HG02759 (cell line): Measurements from ENCODE around the gene C16orf89.
"Not testable (repeated sequence)": the region's sequence is repeated elsewhere in the genome, so short reads cannot be mapped to it uniquely, and the experiment has no call there.

Experiments
- ATAC-seq: cut with Tn5 transposase; IDR thresholded peaks from one replicate; pipeline ENCODE4 v1.9.1; 2021; ENCODE audit warnings: mild to moderate bottlenecking, moderate library complexity; ENCODE audit not compliant: unreplicated experiment

Gene C16orf89, protein sequence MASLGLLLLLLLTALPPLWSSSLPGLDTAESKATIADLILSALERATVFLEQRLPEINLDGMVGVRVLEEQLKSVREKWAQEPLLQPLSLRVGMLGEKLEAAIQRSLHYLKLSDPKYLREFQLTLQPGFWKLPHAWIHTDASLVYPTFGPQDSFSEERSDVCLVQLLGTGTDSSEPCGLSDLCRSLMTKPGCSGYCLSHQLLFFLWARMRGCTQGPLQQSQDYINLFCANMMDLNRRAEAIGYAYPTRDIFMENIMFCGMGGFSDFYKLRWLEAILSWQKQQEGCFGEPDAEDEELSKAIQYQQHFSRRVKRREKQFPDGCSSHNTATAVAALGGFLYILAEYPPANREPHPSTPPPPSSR

DNA sequence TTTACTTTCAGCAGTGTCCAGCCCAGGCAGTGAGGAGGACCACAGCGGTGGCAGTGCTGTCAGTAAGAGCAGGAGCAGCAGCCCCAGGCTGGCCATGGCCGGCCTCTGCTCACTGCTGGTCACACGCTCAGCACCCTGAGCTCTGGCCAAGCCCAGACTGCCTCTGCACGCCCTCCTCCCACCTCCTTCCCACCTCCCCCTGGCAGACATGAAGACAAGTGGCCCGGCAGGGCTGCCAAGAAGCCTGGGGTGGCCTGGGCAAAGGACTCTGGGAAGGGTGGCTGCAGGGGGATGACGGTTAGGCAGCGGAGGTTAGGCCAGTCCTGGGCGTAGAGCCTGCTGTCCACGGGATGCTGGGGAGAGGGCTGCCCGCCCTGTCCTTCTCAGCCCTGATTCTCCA is at the start of gene C16orf89:
Gene C16orf89, minus strand, starts transcription at position 144 of the 400 bp plus-strand sequence. Its CDS starts 48 bp downstream, at position 96.
- no peak for ATAC-seq

DNA sequence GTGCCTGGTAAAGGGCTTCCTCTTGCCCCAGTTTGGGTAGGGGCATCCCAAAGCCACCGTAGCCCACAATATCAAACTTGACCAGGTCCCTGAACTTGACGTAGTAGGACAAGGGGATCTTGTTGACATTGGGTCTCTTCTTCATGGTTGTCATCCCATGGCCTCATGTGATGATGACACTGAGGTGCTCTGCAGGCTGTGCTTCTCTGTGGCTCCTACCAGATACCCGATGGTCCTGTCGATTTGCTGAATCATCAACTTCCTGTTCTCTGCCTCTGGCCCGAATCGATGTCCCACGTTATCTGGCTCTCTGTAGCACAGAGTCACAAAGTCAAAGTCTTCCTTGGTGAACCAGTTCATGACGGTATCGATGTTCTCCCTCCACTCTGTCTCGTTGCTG is 45.2 kb upstream of the C16orf89 start:
- not testable (repeated sequence) for ATAC-seq

DNA sequence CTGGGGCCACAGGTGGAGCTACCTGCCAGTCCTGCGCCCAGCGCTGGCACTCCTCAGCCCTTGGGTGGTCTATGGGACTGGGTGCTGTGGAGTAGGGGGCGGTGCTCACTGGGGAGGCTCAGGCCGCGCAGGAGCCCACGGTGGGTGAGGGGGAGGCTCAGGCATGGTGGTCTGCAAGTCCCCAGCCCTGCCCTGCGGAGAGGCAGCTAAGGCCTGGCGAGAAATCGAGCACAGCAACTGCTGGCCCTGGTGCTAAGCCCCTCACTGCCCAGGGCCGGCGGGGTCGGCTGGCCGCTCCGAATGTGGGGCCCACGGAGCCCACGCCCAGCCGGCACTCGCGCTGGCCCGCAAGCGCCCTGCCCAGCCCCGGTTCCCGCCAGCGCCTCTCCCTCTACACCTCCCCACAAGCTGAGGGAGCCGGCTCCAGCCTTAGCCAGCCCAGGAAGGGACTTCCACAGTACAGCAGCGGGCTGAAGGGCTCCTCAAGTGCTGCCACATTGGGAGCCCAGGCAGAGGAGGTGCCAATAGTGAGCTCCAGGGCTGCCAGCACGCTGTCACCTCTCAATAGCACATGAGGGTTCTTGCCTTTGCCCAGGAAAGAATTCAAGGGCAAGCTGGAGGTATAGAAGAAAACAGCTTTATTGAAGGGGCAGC is 42.9 kb upstream of the C16orf89 start:
- ATAC-seq = no peak

DNA sequence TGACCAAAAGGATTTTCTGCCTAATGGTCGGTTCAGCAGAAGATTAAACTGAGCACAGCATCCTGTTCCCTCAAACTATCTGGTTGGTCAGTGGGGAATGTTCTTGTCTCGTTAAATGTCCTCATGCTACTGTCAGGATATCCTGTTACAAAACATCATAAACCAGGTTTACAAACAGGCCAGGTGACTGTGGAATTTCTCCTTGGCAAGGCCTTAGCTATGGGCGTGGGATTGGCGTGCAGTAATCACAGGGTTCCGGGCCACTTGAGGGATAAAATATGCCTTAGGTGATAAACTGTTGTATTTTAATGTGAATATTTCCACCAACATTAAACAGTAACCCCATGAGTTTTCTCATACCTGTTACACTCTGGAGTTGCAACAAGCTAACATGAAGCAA is 39.3 kb upstream of the C16orf89 start:
- not testable (repeated sequence) for ATAC-seq

DNA sequence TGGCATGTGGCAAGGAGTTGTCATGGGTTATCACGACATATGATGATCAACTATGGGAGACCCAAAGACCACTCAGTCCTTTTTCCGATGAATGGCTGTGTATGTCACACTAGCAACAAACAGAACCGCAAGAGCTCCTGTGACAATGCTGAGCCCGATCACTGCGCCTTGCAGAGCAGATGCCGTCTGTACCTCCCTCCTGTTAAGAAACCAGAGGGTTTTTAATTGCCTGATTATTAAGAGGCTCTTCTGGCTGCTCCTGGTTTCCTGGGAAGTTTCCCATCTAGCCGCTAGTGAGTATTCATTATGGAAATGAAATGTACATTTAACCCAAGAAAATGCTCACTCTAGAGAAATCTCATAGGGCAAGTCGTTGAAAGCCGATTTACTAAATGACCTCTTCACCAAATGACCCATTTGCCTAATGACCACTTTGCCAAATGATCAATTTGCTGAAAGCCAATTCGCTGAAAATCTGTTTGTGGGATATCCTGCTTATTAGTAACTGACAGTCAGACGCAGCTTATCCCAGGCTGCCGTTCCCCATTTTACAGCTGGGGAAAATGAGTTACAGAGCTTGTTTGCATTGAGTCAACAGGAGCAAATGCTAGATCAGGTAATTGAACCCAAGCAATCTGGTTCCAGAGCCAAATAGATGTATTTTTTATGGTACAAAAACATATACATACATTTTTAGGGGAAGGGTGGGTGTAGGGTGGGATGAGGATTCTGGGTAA is 37.7 kb upstream of the C16orf89 start:
- not testable (repeated sequence) for ATAC-seq

DNA sequence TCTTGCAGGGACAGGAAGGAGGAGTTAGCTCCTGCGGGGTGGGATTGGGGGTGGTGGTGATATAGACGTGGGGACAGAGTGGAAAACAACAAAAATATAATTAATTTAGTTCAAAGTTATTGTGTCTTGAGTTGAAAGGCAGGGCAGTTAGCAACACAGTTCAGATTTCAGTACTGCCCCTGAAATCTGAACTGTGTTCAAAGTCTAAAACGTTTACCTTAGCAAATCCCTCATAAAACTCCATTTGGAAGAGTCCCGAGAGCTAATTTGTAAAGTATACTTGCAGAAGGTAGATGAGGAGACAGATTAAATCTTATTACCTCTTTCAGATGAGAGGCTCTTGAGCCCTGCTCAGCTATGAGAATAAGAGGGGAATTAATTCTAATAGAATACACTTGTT is 33.4 kb upstream of the C16orf89 start:
- ATAC-seq = not testable (repeated sequence)

DNA sequence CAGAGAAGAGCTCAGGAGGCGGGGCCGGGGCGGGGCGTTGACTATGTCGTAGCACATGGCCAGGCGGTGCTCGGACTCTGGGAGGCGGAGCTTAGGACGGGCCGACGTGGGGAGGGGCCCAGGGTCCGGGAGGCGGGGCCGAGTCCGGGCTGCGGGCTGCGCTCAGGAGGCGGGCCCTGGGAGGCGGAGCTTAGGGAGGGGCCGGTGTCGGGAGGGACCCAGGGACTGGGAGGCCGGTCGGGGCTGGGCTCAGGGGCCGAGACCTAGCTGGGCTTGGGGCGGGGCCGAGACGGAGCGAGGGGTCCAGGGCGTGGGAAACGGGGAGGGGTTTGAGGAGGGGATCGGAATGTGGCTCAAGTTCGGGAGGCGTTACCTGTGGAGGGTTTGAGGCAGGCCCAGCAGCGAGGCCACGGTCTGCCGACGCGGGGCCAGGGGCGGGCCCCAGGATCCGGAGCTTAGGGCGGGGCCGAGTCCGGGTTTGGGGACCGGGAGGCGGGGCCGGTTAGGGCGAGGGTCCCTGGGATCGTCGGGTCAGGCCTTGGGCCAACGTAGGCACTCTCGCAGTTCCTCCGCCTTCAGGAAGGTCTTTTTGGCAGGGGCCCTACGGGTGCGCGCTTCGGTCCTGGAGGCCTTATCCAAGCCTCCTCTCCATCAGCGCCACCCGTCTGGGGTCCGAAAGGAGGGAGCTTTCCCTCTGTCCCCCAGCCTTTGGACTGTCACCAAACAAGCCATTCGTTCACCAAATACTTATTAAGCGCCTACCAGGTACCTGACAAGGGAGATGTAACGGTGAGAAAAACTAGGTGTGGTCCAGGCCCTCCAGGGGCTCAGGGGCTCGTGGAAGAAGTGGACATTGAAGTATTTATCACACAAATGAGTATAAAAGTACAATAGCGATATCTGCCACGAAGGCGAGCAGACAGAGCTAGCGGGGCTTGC is 32.7 kb upstream of the C16orf89 start:
- not testable (repeated sequence) for ATAC-seq

DNA sequence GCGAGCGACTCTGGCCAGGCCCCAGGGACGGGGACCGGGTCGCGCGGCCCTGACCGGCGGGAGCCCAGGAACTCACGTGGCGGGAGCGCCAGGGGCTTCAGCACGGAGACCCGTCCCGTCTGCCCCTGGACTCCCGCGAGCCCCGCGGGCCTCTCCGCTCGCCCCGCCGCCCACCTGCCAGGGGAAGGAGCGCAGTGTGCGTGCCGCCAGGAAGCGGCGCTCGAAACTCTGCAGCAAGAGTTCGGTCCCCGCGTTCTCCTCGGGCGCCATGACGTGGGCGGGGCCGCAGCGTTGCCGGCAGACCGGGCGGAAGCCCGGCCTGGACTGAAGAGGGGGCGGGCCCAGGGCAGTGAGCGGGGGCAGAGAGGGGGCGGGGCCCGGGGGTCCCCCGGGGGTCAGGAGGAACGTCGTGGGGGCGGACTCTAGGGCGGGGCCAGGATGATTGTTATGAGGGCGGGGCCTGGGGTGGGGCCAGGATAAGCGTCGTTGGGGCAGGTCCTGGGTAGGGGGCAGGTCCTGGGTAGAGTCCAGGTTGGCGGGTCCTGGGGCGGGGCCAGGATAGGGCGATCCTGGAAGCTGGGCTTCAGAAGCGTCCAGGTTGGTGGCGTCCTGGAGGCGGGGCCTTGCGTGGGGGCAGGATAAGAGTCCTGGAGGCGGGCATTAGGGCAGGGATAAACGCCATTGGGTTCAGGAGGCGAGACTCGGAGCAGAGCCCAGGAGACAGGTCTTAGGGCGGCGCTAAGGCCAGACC is 31.9 kb upstream of the C16orf89 start, which contains the start of gene EEF2KMT:
Gene EEF2KMT, minus strand, starts transcription at position 326 of the 751 bp plus-strand sequence. Its CDS starts 56 bp downstream, at position 270.
- peak; percentile 97 for ATAC-seq

DNA sequence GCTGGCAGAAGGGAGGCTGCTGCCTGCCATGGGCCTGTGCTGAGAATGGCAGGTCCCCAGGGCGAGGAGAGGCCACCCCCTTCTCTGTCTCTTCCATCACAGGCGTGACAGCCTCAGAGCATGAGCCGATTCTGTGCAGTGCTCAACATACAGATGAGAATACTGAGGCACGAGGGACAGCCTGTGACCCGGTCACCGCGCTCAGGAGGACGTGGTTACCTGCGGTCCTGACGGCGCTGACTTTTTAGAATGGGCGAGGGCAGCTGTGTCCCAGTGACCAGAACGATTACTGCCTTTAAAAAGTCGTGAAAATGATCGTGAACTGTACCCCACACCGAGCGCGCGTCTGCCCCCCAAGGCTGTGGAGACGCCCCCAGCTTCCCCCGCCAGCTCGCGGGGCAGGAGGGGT is 31.3 kb upstream of the C16orf89 start:
- ATAC-seq = not testable (repeated sequence)

DNA sequence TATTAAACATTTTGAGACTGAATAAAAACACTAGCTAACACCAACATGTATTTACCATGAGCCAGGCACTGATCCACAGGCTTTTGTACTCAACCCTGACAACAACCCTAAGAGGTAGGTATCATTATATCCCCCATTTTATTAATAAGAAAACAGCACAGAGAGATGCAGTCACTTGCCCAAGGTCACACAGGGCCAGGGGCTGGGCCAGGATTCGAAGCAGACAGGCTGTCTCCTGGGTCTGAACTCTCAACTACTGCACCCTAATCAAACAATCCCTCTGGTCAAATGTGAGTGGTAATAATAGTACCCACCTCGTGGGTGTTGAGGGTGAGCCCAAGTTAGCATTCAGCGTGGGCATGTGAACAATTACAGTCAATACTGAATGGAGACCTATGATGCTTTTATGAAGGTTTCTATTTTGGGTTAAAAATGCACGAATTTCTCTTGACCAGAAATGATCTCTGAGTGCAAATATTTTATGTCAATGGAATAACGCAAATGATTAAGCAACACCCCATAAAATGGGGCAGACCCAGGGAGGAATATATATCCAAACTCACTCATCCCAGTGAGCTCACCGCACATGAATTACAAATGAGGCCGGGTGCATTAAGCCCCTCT is 30.8 kb upstream of the C16orf89 start:
- ATAC-seq = not testable (repeated sequence)

DNA sequence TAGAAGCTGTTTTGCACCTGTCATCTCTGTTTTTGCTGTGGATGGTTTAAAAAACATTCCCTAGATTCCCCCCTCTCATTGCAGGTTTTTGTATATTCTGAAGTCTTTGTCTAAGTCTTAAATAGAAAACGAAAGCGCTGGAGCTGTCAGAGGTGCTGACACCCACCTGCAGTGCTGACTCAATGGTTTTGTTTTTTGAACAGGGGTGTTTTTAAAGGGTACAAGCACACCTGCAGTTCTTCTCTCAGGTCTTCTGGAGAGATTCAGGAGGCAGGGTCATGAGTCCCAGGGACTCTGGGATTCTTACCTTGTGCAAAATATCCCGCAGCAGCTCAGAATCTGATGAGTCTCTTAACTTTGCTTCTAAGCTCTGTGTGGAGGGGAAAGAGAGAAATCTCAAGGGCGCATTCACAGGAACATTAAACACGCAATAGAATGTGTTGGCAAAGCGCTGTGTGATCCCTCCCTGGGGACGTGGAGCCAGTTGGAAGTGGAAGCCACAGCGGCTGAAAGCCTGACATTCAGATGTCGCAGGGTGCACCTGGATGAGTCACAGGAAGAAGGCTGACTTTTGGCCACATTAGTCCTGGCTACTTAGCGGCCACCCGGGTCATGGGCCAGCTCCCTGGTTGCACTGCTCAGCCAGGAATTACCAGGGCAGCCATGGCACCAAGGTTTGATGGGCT is 29.5 kb upstream of the C16orf89 start:
- ATAC-seq = not testable (repeated sequence)

DNA sequence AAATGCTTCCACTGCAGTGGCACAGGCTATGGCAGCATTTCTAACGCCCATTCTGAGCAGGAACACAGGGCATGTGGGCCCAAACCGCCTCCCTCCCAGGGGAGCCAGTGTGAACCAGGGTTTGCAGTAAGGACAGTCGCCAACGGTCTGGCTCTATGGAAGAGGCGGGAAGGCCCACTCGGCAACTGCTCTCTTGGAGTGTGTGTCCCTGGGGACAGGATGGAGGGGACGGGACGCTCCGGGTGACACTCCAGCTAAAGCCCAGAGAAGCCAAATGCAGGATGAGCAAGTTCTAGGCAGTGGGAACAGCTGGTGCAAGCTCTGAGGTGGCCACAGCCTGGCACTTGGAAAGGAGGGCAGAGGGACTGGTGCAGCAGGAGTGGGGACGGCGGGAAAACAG is 28.0 kb upstream of the C16orf89 start:
- ATAC-seq = not testable (repeated sequence)

DNA sequence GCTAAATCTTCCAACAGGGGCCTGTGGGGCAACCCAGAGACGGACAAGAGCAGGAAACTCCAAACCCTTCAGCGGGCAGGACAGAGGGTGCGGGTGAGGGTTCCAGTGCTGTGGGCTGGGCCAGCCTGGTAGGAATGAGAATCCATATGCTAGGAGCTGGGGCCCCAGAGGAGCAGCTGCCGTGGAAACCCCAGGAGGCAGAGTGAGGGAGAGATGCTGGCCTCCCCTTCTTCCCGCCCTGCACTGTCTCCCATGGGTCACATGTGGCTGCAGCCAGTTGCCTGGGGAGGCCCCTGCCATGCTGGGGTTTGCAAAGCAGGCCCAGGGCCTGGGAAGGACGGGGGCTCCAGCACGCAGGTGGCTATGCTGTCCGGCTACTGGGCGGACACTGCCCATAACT is 27.3 kb upstream of the C16orf89 start:
- not testable (repeated sequence) for ATAC-seq

DNA sequence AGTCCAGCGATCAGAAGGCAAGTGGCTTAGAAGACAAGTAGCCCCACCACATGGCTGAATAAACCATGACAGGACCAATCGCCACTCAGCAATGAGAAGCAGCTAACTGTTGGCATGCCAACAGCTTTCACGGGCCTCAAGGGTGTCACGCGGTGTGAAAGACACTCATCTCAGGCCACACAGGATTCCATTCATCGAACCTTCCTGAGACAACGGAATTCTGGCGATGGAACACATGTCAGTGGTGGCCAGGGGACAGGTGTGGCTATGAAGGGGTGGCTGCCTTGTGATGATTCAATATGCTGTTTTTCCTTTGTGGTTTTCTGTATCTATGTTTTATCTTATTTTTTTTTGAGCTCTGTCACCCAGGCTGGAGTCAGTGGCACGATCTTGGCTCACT is 24.8 kb upstream of the C16orf89 start:
- ATAC-seq = not testable (repeated sequence)

DNA sequence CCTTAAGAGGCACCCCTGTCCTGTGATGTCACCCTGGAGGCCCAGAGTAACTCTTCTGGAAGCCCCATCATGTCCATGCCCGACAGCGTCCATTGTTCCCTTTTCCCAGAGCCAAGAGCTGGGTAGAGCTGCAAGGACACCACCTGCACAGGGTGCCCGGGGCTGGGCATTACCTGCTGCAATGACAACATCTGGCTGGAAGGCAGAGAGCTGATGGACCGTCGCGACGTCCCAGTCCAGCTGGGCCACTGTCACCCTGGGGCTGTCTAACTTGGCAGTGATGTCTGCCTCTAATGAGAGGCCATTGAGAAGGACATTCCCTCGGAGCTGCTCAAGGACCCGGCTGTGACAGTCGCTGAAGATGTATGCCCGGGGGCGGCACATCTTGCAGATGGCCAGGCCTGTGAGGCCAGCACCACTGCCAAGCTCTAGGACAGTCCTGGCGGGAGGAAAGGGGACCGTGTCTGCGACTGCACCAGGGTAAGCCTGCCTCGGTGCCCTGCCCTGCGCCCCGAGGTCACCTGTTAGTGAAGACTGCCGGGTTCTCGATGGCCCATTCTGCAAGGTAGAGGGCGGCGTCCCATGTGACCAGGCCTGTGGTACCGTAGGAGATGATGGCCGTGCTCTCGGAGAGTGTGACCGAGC is 24.3 kb upstream of the C16orf89 start:
- ATAC-seq = not testable (repeated sequence)

DNA sequence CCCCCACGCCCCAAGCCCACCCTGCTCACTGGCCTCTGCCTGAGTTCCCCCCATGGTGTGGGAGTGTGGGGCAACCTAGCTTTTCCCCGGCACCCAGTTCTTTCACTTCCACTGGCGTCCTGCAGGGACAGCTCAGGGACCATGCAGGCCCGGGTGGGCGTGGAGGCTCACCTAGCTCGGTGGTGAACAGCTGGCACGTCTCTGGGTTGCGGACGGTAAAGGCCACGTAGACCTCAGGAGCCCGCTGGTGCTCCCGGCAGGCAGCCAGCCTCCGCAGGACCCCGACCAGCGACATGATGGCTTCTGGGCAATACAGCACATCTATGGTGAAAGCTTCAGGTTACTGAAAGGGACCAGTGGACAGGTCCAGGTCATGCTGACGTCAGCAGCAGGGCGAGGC is 23.2 kb upstream of the C16orf89 start:
- not testable (repeated sequence) for ATAC-seq

DNA sequence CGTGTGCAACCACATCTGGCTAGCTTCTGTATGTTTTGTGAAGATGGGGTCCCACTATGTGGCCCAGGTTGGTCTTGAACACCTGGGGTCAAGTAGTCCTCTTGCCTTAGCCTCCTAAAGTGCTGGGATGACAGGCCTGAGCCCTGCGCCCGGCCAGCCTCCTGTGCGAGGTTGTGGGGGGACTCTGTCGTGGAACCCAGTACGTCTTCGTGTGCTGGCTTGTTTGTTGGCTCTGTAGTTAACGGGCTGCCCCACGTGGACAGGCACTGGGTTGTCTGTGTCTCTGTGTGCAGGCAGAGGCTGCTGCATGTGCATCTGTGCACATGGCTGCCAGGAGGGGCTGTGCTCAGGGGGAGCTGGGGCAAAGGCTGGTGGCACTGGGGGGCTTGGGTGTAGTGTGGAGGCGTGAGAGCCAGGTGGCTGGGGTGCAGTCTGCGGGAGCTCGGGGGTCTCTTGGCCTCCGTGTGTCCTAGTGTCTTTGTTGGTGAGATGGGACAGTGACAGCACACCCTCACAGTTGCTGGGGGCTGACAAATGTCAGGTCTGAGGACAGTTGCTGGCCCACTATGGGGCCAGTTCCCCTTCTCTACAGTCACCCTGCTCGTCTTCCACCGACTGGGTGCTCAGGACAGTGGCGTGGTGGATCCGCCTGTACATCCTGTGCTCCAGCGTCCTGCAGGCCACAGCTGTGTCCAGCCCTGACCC is 22.5 kb upstream of the C16orf89 start:
- ATAC-seq = not testable (repeated sequence)
